HepG2 (cell line): ENCODE measurements around the gene OTUD7B. TPM values are rescaled to one million over a fixed set of nuclear protein-coding genes. Genes with fewer than 3 reads are reported as not detected.

Source experiments
- ATAC-seq: fragments of 200-7000 bp; cut with Tn5 transposase; 3 replicates; pipeline ENCODE4 v1.9.1; 2020; ENCODE audit warnings: mild to moderate bottlenecking, moderate library complexity
- BruUV-seq: library from RNA; stranded (reverse); fragments of 400-500 nt; replicated peaks from 2 replicates; lab custom pipeline; 2021; lab: Mats Ljungman, UMichigan
- CTCF ChIA-PET: fragments of 300-600 bp; formaldehyde crosslinking; extraction: SDS; loops from one replicate; lab custom pipeline; 2021; ENCODE audit warnings: low total read pairs, inconsistent platforms, low intra/inter-chr PET ratio; lab: Yijun Ruan, JAX
- POLR2A ChIA-PET: fragments of 350-600 bp; sonication (Branson Sonifier 250); formaldehyde crosslinking; loops from one replicate; lab custom pipeline; 2020; ENCODE audit warnings: antibody characterized with exemption, inconsistent platforms; lab: Yijun Ruan, JAX
- DNase-seq: peaks from one replicate; pipeline ENCODE4 v3.0.0-alpha.2; 2015; ENCODE audit warnings: low spot score
- FAIRE-seq: peaks from 3 replicates; lab custom pipeline; 2011; peaks lifted over from hg19 to GRCh38; lab: Jason Lieb, UNC
- H2AFZ ChIP-seq: one replicate; pipeline ENCODE4 v1.6.1; 2011; ENCODE audit warnings: low read length, inconsistent platforms
- H3K27ac ChIP-seq: fragments of 300-600 bp; 3 replicates; pipeline ENCODE4 v1.8.0; 2011; ENCODE audit warnings: mixed run types, mild to moderate bottlenecking, mixed read lengths, low read length, inconsistent platforms; ENCODE audit not compliant: insufficient read depth; ENCODE audit errors: extremely low read length
- H3K27me3 ChIP-seq, 2 experiments: fragments of 200-600 bp in 1 of 2; 2 replicates in 1 of 2; 3 replicates in 1 of 2; pipeline versions ENCODE4 v1.6.0 to v1.8.0; 2011; ENCODE audit warnings: low read length in 2 of 2, mild to moderate bottlenecking in 2 of 2, moderate library complexity in 2 of 2, inconsistent platforms in 1 of 2; ENCODE audit not compliant: insufficient read depth in 2 of 2, control insufficient read depth in 1 of 2
- H3K36me3 ChIP-seq, 2 experiments: fragments of 200-600 bp in 1 of 2; replicated peaks in 1 of 2; 2 replicates in 1 of 2; 3 replicates in 1 of 2; pipeline versions ENCODE4 v1.5.1 to v1.8.0; 2011; ENCODE audit warnings: low read length in 2 of 2, inconsistent platforms in 1 of 2; ENCODE audit not compliant: insufficient read depth in 2 of 2, control insufficient read depth in 1 of 2
- H3K4me1 ChIP-seq: 2 replicates; pipeline ENCODE4 v1.5.1; 2012; ENCODE audit warnings: low read length, inconsistent platforms; ENCODE audit not compliant: insufficient read depth
- H3K4me2 ChIP-seq: 2 replicates; pipeline ENCODE4 v1.6.0; 2011; ENCODE audit warnings: low read depth, low read length, inconsistent platforms
- H3K4me3 ChIP-seq, 3 experiments: fragments of 200-600 bp in 1 of 3; sonication (generic), shearing (Covaris generic) in 1 of 3; replicated peaks in 1 of 3; 2 replicates each; pipeline ENCODE4 v1.5.1; 2011 to 2016; ENCODE audit warnings: low read length in 3 of 3, inconsistent platforms in 2 of 3, low read depth in 2 of 3, mild to moderate bottlenecking in 2 of 3, control low read depth in 1 of 3, mixed read lengths in 1 of 3; ENCODE audit not compliant: insufficient read depth in 1 of 3
- H3K79me2 ChIP-seq: one replicate; pipeline ENCODE4 v1.6.1; 2011; ENCODE audit warnings: low read length, inconsistent platforms; ENCODE audit not compliant: insufficient read depth
- H3K9ac ChIP-seq: 2 replicates; pipeline ENCODE4 v1.6.0; 2011; ENCODE audit warnings: mild to moderate bottlenecking, low read depth, low read length, inconsistent platforms; ENCODE audit not compliant: insufficient read depth
- H3K9me3 ChIP-seq: 2 replicates; pipeline ENCODE4 v1.5.1; 2012; ENCODE audit warnings: mild to moderate bottlenecking, low read length
- H4K20me1 ChIP-seq: 2 replicates; pipeline ENCODE4 v1.6.0; 2011; ENCODE audit warnings: inconsistent platforms, mild to moderate bottlenecking, low read length, moderate library complexity; ENCODE audit not compliant: insufficient read depth
- NPAS2 ChIP-seq: sonication (generic); formaldehyde crosslinking; IDR thresholded peaks from 2 replicates; pipeline ENCODE4 v1.8.0; 2022; ENCODE audit warnings: mild to moderate bottlenecking, missing genetic modification reagents, borderline replicate concordance
- RARG ChIP-seq: sonication (generic); formaldehyde crosslinking; IDR thresholded peaks from 2 replicates; pipeline ENCODE4 v1.4.0; 2020; ENCODE audit warnings: low read depth, mild to moderate bottlenecking, missing genetic modification reagents
- SIN3A ChIP-seq: IDR thresholded peaks from 2 replicates; pipeline ENCODE4 v1.6.1; 2011; ENCODE audit warnings: low read depth, mild to moderate bottlenecking, control low read depth, low read length, borderline replicate concordance
- TCF7L2 ChIP-seq: IDR thresholded peaks from 2 replicates; pipeline ENCODE4 v1.6.1; 2011; ENCODE audit warnings: mild to moderate bottlenecking, low read depth, low read length, moderate library complexity
- TFDP1 ChIP-seq: IDR thresholded peaks from 2 replicates; pipeline ENCODE4 v1.6.1; 2016; ENCODE audit warnings: missing compliant biosample characterization, missing genetic modification reagents, borderline replicate concordance
- ZBTB43 ChIP-seq: sonication (generic); formaldehyde crosslinking; conservative IDR thresholded peaks from 2 replicates; pipeline ENCODE4 v1.4.0; 2020; ENCODE audit warnings: missing genetic modification reagents
- ZNF274 ChIP-seq: sonication (generic); formaldehyde crosslinking; IDR thresholded peaks from 2 replicates; pipeline ENCODE4 v1.5.1; 2020; ENCODE audit warnings: mild to moderate bottlenecking, missing genetic modification reagents
- WGBS: methylation state at CpG from one replicate; pipeline ENCODE4 v1.1.6; 2017; ENCODE audit warnings: low lambda C conversion rate; 5-methylcytosine and 5-hydroxymethylcytosine counted together
- in situ Hi-C: cut with HindIII; loops from 2 replicates; pipeline ENCODE4 v1.10.0; 2017; ENCODE audit warnings: low pct_unique_long_range_greater_than_20kb; ENCODE audit not compliant: extremely low pct_ligation_motif_present
- intact Hi-C: fragments of 100-400 bp; cut with micrococcal nuclease; formaldehyde crosslinking; loops from one replicate; pipeline ENCODE4 v1.10.0; 2022; ENCODE audit not compliant: unreplicated experiment
- polyA plus RNA-seq, 8 experiments: library from polyadenylated mRNA; depleted of rRNA in 3 of 8; stranded (reverse) in 7 of 8; unstranded in 1 of 8; fragments of >200 nt; fragmentation: Illumina TruSeq in 4 of 8; extraction: Trizol in 4 of 8; gene quantifications; 2 replicates each; pipeline versions ENCODE4 v1.2.1 to v1.2.3, GENCODE V29; 2011 to 2016; ENCODE audit warnings: low read depth in 4 of 8, missing spikeins in 1 of 8, mixed read lengths in 1 of 8; ENCODE audit not compliant: insufficient read depth in 1 of 8
- total RNA-seq, 5 experiments: library from RNA; depleted of rRNA; stranded (reverse); fragments of >200 nt; fragmentation: Illumina TruSeq; extraction: Trizol; gene quantifications; 2 replicates each; pipeline ENCODE4 v1.2.3, GENCODE V29; 2016; ENCODE audit warnings: low read depth in 1 of 5

Gene OTUD7B
- total and polyA plus RNA-seq, 2 of the 13 experiments (the other 11 are each of a cell fraction or from before 2014, with no cell fraction given) = 5.1 to 11.2 TPM

- ChIA-PET POLR2A (interaction anchor here (1.0 kb wide), 1 partner anchor 17 kb away, joined by 5 read pairs; a partner anchor contains a TSS), CTCF (no interaction called here)
- TF ChIP-seq TFDP1 (CRISPR knock-in tag) (no peak), RARG (CRISPR knock-in tag) (no peak), TCF7L2 (no peak), ZBTB43 (CRISPR knock-in tag) (no peak), SIN3A (no peak), ZNF274 (CRISPR knock-in tag) (no peak), NPAS2 (CRISPR knock-in tag) (no peak)
- DNase-seq = no peak
- H3K4me1 ChIP-seq = peaks cover 12% of the 10 kb centered on the region; the same call in 1 of the 2 replicates
- no TSS peak for BruUV-seq
- H3K36me3 ChIP-seq = no peaks in the 10 kb centered on the region
- intact Hi-C loops (no loop called here), in situ Hi-C loops (no loop called here)
- H2AFZ ChIP-seq = no peak overlapping the region
- no peak overlapping the region for H3K4me3 ChIP-seq
- WGBS = 84% methylated on average over 3 of the region's 5 CpGs
- H3K9ac ChIP-seq = no peak overlapping the region
- ATAC-seq = no peak
- no peak overlapping the region for H3K27ac ChIP-seq
- FAIRE-seq = no peak
- H3K79me2 ChIP-seq = no peaks in the 10 kb centered on the region
- no peak overlapping the region for H3K4me2 ChIP-seq
- no peaks in the 10 kb centered on the region for H3K9me3 ChIP-seq
- H3K27me3 ChIP-seq = no peaks in the 10 kb centered on the region
- no peaks in the 10 kb centered on the region for H4K20me1 ChIP-seq
Measured at GRCh38 chr1:149903836-149904491, 106.6 kb downstream of the OTUD7B start.
